ENCODE results near the gene BMPR1B. TPM values are rescaled to one million over a fixed set of nuclear protein-coding genes. Genes with fewer than 3 reads are reported as not detected.
"Not testable (repeated sequence)": the region's sequence is repeated elsewhere in the genome, so short reads cannot be mapped to it uniquely, and the experiment has no call there.

The BMPR1B gene
- polyA plus RNA-seq, 3 donors from 2014 or later = not detected

DNA sequence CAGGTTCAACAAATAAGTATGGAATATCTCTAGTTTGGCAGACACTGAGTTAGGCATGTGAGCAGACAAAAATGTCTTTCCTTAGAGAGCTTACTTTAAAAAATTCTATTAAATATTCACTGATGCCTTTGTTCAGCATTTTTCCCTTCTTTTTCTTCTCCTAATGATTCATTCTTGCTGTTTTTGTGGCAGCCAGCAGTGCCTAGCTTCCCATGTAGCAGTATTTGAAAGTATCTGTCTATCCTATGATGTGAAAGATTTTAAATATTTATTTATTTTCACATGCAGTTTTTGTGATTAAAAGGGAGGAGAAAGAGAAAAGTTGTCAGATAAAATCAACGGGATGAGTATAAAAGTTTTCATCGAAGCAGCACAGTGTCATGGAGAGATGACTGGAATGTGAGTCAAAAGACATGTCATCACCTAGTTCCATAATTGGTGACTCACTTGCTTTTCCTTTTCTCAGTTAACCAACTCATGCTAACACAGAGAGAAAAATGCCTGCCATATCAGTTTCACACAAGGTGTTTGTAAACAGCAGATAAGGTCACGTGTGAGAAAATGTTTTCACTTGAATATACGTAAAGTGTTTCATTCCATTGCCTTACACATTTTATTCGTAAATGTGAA, 69.8 kb downstream of the BMPR1B start:
- Mint-ChIP-seq H3K9me3 (peaks cover 0 to 3% (median 0%) of the 10 kb centered on the region in 6 donors), H3K4me3 (no peak overlapping the region), H3K27ac (no peak overlapping the region), H3K27me3 (ENCODE audit: low read depth in 3 of 3) (peaks cover 0 to 3% (median 0%) of the 10 kb centered on the region in 3 donors), H3K36me3 (no peaks in the 10 kb centered on the region), H3K4me1 (no peaks in the 10 kb centered on the region)
- no peak for DNase-seq

DNA sequence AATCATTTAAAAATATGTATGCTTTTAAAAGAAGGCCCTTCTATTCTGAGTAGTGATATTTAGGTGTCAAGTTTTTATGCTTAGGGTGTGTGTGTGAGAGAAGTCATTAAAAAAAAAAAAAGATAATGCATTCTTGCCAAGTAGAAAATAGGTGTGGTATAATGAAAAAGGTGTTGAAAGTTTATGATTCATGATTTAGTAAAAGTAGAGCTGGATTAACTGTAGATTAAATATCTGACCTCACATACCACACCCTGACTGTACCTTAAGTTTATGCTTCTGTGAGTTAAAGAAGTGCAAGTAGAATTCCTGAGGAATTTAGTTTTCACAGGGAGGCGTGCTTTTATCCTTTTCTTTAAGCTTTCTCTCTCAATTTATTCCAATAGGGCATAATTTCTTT, 71.1 kb downstream of the BMPR1B start:
- Mint-ChIP-seq H3K27ac (no peak overlapping the region), H3K27me3 (ENCODE audit: low read depth in 3 of 3) (peaks cover 0 to 3% (median 0%) of the 10 kb centered on the region in 3 donors), H3K4me1 (no peaks in the 10 kb centered on the region), H3K9me3 (peaks cover 0 to 3% (median under 1%) of the 10 kb centered on the region in 6 donors), H3K36me3 (no peaks in the 10 kb centered on the region), H3K4me3 (no peak overlapping the region)
- no peak for DNase-seq

DNA sequence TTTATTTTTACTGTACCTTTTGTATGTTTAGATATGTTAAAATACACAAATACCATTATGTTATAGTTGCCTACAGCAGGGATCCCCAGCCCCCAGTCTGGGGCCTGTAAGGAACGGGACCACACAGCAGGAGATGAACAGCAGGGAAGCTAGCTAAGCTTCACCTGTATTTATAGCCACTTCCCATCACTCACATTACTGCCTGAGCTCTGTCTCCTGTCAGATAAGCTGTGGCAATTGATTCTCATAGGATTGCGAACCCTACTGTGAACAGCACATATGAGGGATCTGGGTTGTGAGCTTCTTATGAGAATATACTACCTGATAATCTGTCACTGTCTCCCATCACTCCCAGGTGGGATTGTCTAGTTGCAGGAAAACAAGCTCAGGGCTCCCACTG, 73.9 kb downstream of the BMPR1B start:
- Mint-ChIP-seq H3K4me3 (no peak overlapping the region), H3K27me3 (ENCODE audit: low read depth in 3 of 3) (no peaks in the 10 kb centered on the region), H3K4me1 (no peaks in the 10 kb centered on the region), H3K9me3 (peaks cover 0 to 5% (median 0%) of the 10 kb centered on the region in 6 donors), H3K36me3 (no peaks in the 10 kb centered on the region), H3K27ac (no peak overlapping the region)
- DNase-seq = no peak

DNA sequence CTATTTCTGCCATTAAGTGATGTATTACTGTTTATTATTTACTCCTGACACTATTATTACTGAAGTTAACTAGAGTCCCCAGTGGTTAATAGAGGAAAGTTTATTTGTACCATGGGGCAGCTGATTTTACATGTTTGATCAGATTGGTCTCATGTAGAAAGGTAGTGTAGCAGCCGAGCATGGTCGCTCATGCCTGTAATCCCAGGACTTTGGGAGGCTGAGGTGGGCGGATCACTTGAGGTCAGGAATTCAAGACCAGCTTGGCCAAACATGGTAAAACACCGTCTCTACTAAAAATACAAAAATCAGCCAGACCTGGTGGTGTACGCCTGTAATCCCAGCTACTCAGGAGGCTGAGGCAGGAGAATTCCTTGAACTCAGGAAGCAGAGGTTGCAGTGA, 74.6 kb downstream of the BMPR1B start:
- H3K27me3 Mint-ChIP-seq (ENCODE audit: low read depth in 3 of 3) = not testable (repeated sequence)

DNA sequence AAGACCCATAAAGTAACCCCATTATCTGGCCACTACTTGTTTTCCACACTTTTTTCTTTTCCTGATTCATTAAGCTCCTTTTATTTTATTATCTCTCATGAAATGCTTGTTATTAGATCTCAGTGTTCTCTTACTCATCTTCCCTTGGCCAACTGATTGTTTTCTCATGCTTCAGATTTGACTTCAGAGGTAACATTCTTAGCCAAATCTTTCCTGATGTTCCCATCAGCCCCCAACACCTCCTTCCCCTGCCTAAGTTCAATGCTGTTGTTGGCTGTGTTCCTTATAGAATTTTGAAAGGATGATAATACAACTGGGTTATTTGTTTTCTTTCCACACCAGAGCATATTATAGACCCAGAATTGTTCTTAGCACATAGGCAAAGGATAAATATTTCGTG, 75.6 kb downstream of the BMPR1B start:
- Mint-ChIP-seq H3K27ac (no peak overlapping the region), H3K4me1 (no peaks in the 10 kb centered on the region), H3K4me3 (no peak overlapping the region), H3K36me3 (no peaks in the 10 kb centered on the region), H3K9me3 (peaks cover 0 to 6% (median 0%) of the 10 kb centered on the region in 6 donors), H3K27me3 (ENCODE audit: low read depth in 3 of 3) (peaks cover 0 to 2% (median 0%) of the 10 kb centered on the region in 3 donors)
- DNase-seq = no peak

More for the DNA sequence above, 74.6 kb downstream of the BMPR1B start:
- not testable (repeated sequence) for H3K9me3 Mint-ChIP-seq, H3K4me3 Mint-ChIP-seq, H3K4me1 Mint-ChIP-seq, DNase-seq, H3K36me3 Mint-ChIP-seq, H3K27ac Mint-ChIP-seq

DNA sequence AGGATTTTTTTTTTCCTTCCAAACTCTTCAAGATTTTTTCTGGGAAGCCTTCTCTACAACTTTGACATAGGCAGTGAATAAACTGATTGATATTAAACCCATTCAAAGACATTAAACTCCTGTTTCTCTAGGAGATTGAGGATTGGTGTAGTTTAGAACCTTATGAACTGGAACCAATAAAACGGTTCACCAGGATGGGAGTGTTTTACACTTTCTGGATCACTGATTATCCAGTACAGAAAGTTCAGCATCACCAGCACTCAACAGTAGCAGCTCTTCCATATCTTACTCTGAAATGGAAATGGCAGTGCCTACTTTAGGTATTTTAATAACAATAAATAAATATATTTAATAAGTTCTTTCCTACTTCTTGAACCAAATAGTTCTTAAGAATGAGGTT, 76.7 kb downstream of the BMPR1B start:
- Mint-ChIP-seq H3K27me3 (ENCODE audit: low read depth in 3 of 3) (peaks cover 0 to 2% (median 0%) of the 10 kb centered on the region in 3 donors), H3K36me3 (no peaks in the 10 kb centered on the region), H3K27ac (no peak overlapping the region), H3K9me3 (peaks cover 0 to 6% (median 0%) of the 10 kb centered on the region in 6 donors), H3K4me1 (no peaks in the 10 kb centered on the region), H3K4me3 (no peak overlapping the region)
- DNase-seq = no peak

DNA sequence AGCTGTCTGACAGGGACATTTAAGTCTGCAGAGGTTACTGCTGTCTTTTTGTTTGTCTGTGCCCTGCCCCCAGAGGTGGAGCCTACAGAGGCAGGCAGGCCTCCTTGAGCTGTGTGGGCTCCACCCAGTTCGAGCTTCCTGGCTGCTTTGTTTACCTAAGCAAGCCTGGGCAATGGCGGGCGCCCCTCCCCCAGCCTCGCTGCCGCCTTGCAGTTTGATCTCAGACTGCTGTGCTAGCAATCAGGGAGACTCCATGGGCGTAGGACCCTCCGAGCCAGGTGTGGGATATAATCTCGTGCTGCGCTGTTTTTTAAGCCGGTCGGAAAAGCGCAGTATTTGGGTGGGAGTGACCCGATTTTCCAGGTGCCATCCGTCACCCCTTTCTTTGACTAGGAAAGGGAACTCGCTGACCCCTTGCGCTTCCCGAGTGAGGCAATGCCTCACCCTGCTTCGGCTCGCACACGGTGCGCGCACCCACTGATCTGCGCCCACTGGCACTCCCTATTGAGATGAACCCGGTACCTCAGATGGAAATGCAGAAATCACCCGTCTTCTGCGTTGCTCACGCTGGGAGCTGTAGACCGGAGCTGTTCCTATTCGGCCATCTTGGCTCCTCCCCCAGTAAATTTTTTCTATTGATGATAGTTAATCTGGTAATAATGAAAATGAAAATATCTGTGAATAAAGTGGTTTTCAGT, 83.6 kb downstream of the BMPR1B start:
- not testable (repeated sequence) for H3K4me3 Mint-ChIP-seq; H3K4me1 Mint-ChIP-seq; H3K27me3 Mint-ChIP-seq (ENCODE audit: low read depth in 3 of 3); H3K36me3 Mint-ChIP-seq; DNase-seq; H3K27ac Mint-ChIP-seq
- H3K9me3 Mint-ChIP-seq = peaks cover 0 to 12% (median 5%) of the 10 kb centered on the region in 6 donors

DNA sequence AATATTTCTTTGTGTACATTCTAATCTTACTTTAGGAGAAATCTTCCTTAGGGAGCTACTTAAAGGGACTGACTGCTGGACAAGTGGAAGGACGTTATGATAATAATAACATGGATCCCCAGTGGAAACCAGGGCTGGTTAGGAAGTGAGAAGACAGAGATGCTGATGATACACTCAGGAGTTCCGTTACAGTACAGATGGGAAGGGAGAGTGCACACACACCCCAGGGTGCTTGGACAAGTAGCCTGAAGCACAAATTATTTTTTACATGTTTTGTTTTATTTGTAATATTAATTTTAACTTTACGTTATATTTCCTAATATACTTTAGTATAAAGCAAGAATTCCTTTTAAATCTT, 84.1 kb downstream of the BMPR1B start:
- no peak overlapping the region for H3K27ac Mint-ChIP-seq

DNA sequence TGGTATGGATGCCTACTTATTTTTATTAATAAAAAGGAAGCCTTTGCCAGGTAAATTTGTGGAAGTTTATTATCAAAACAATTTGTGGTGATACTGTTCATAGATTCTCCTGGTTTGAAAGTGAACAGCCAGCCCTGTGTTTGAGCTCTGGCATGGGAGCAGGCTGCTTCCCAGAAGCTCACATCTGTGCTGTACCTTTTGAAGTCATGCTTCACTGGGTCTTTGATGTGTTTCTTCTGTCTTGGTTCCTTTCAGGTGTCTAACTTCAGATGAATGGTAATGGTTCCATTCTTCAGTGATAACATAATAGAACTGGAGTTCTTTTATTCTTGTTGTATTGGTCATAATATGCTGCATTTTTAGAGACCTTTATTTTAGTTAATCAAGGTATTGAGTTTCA, 85.5 kb downstream of the BMPR1B start:
- Mint-ChIP-seq H3K27me3 (ENCODE audit: low read depth in 3 of 3) (no peaks in the 10 kb centered on the region), H3K9me3 (peaks cover 0 to 17% (median 8%) of the 10 kb centered on the region in 6 donors), H3K4me1 (no peaks in the 10 kb centered on the region), H3K4me3 (no peak overlapping the region), H3K27ac (no peak overlapping the region), H3K36me3 (no peaks in the 10 kb centered on the region)
- no peak for DNase-seq

More for the DNA sequence above, 84.1 kb downstream of the BMPR1B start:
- Mint-ChIP-seq H3K4me1 (no peaks in the 10 kb centered on the region), H3K36me3 (no peaks in the 10 kb centered on the region), H3K9me3 (peaks cover 0 to 12% (median 8%) of the 10 kb centered on the region in 6 donors), H3K4me3 (no peak overlapping the region), H3K27me3 (ENCODE audit: low read depth in 3 of 3) (peaks cover 0 to 2% (median 0%) of the 10 kb centered on the region in 3 donors)
- no peak for DNase-seq

DNA sequence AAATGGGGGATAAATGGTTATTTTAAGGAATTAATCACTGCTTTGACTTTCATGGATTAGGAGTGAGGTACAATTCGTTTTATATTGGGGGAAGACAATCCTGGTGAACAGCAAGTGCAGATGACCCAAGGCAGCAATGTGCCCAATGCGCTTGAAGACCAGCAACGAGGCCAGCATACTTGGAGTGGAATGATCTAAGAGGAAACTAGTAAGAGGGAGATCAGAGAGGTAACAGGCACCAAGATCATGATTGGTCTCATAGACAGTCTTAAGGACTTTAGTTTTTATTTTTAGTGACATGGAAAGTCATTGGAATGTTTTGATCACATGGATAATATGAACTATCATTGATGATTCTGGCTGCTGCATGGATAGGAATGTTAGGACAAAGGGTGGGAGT, 90.6 kb downstream of the BMPR1B start:
- peaks cover 0 to 2% (median 0%) of the 10 kb centered on the region in 3 donors for H3K27me3 Mint-ChIP-seq (ENCODE audit: low read depth in 3 of 3)
- no peak for DNase-seq
- H3K36me3 Mint-ChIP-seq = no peaks in the 10 kb centered on the region
- peaks cover 0 to 17% (median 8%) of the 10 kb centered on the region in 6 donors for H3K9me3 Mint-ChIP-seq
- H3K4me3 Mint-ChIP-seq = no peak overlapping the region
- no peak overlapping the region for H3K27ac Mint-ChIP-seq
- H3K4me1 Mint-ChIP-seq = no peaks in the 10 kb centered on the region

DNA sequence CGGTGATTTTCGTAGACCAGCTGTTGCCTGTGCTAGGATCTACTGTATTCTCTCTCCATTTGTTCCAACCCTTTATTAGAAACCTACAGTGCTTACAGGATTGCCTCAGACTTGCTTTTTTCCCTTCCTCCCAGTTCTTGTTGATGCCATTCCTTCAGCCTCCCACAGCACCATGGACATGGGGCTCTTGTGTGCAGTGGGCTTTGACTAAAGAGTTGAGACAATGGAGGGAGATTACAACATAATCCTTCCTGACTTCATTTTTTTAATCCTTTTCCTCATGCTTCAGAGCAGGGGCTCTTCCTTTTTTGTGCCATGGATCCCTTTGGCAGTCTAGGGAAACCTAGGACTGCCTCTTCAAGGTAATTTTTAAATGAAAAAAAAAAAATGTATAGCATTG, 92.1 kb downstream of the BMPR1B start:
- Mint-ChIP-seq H3K27ac (no peak overlapping the region), H3K9me3 (peaks cover 0 to 10% (median 5%) of the 10 kb centered on the region in 6 donors), H3K4me1 (no peaks in the 10 kb centered on the region), H3K27me3 (ENCODE audit: low read depth in 3 of 3) (peaks cover 0 to 2% (median 0%) of the 10 kb centered on the region in 3 donors), H3K4me3 (no peak overlapping the region), H3K36me3 (no peaks in the 10 kb centered on the region)
- no peak for DNase-seq

DNA sequence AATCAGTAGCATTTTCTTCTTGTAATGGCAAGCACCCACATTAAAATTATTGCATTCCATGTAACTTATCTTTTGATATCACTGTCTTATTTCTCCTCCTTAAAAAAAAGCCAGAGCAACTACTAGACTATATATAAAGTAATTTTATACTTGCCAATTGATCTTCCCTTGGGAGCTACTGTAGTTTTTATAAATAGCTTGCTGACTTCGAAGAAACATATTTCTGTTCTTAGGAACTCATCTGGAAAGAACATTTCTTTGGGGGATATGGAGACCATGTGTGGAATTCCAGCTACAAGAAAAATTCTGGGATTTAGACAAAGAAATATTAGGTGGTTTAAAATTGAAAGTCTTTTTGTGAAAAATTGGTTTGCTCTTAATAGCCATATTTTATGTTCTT, 94.9 kb downstream of the BMPR1B start:
- Mint-ChIP-seq H3K9me3 (peaks cover 0 to 11% (median 3%) of the 10 kb centered on the region in 6 donors), H3K36me3 (no peaks in the 10 kb centered on the region), H3K27me3 (ENCODE audit: low read depth in 3 of 3) (peaks cover 0 to 2% (median 0%) of the 10 kb centered on the region in 3 donors)

DNA sequence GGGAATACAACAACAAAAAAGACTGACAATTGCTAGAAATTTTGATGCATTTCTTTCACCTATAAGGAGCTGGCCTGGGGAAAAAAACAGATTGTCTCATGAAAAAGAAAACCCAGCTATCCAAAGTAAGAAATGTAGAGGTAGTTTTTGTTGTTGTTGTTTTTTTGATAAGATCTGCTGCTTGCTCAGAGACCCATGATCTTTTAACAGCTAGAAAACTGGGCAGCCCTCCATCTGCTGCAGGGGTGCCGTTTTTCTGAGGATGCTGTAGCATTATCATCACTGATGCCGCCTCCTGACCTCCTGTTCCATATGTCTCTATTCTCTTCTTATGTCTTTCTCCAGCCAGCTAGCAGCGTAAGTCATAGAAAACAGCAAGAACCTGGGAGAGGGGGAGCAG, 98.3 kb downstream of the BMPR1B start:
- Mint-ChIP-seq H3K27me3 (ENCODE audit: low read depth in 3 of 3) (peaks cover 0 to 2% (median 0%) of the 10 kb centered on the region in 3 donors), H3K27ac (no peak overlapping the region), H3K4me1 (no peaks in the 10 kb centered on the region), H3K4me3 (no peak overlapping the region), H3K9me3 (peaks cover 0 to 11% (median 2%) of the 10 kb centered on the region in 6 donors), H3K36me3 (no peaks in the 10 kb centered on the region)
- DNase-seq = no peak

More for the DNA sequence above, 94.9 kb downstream of the BMPR1B start:
- no peak for DNase-seq
- no peak overlapping the region for H3K4me3 Mint-ChIP-seq
- no peak overlapping the region for H3K27ac Mint-ChIP-seq
- H3K4me1 Mint-ChIP-seq = no peaks in the 10 kb centered on the region

DNA sequence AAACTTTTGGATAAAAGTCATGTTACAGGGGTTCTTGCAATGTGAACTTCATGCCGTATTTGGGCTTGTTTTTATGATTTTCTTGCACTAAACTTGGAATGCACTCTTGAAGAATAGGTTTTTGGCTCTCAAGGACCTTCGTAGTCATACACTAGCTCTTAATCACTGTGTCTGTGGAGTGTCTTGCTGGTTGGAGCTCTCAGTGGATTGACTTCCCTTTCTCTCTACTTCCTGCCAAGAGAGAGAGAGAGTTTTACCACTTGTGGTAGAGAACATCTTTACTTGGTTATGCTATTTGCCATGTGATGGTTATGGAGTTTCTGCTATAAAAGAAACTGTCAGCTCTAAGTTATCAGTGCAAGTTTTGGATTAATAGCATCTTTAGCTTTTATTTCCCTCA, 112.4 kb downstream of the BMPR1B start:
- Mint-ChIP-seq H3K36me3 (no peaks in the 10 kb centered on the region), H3K9me3 (peaks cover 0 to 5% (median 1%) of the 10 kb centered on the region in 6 donors), H3K4me1 (no peaks in the 10 kb centered on the region), H3K4me3 (no peak overlapping the region), H3K27me3 (ENCODE audit: low read depth in 3 of 3) (no peaks in the 10 kb centered on the region), H3K27ac (no peak overlapping the region)
- no peak for DNase-seq
